Large intestine (tissue), 3 donors: ENCODE measurements around the gene LIPC. TPM values are rescaled to one million over a fixed set of nuclear protein-coding genes. Genes with fewer than 3 reads are reported as not detected.
A peak's percentile ranks its signal among the peaks of the same experiment; 100 is the strongest.

Source experiments
- DNase-seq, 2 donors: peaks; one replicate each; pipeline versions ENCODE4 v3.0.0 to v3.0.0-alpha.2; 2013
- H3K27ac ChIP-seq: one replicate; pipeline ENCODE4 v1.5.1; 2013; ENCODE audit warnings: low read length
- H3K27me3 ChIP-seq: 2 replicates; pipeline ENCODE4 v1.6.1; 2013; ENCODE audit warnings: low read length; ENCODE audit not compliant: control insufficient read depth, insufficient read depth
- H3K36me3 ChIP-seq: 2 replicates; pipeline ENCODE4 v1.6.1; 2013; ENCODE audit warnings: low read length; ENCODE audit not compliant: control insufficient read depth, insufficient read depth
- H3K4me1 ChIP-seq: one replicate; pipeline ENCODE4 v1.6.1; 2013; ENCODE audit warnings: low read length; ENCODE audit not compliant: control insufficient read depth, insufficient read depth
- H3K4me3 ChIP-seq: one replicate; pipeline ENCODE4 v1.5.1; 2013; ENCODE audit warnings: low read length
- H3K9me3 ChIP-seq: one replicate; pipeline ENCODE4 v1.6.1; 2013; ENCODE audit warnings: mild to moderate bottlenecking, low read depth, low read length, moderate library complexity; ENCODE audit not compliant: control insufficient read depth
- WGBS: methylation state at CpG from one replicate; pipeline ENCODE4 v1.1.5; 2013; ENCODE audit warnings: low lambda C conversion rate; ENCODE audit not compliant: insufficient coverage; 5-methylcytosine and 5-hydroxymethylcytosine counted together
- polyA plus RNA-seq: library from polyadenylated mRNA; unstranded; fragments of 120-200 nt; gene quantifications from one replicate; pipeline ENCODE4 v1.2.1, GENCODE V29; 2013

Gene LIPC
- polyA plus RNA-seq, 1 donor = 0.25 TPM

DNA sequence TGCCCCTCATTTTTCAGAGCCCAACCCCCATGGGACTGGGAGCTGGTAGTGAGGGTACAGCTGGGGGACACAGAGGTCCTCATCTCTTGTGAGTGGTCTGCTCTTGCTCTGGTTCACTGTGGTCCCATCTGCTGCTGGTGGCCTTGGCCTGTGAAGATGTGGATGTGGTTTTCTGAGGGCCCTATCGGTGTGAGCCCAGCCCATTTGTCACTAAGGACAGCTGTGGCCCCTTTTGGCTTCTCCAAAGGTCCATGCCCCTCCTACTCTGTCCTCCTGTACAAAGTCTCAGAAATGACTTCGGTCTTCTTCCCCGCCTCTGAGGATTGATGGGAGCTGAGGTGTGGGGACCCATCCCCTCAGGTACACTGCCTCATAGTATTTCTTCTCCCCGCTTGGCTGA lies 21.0 kb downstream of the LIPC start:
- Histone ChIP-seq H3K4me1 (peaks cover 12% of the 10 kb centered on the region), H3K27me3 (no peaks in the 10 kb centered on the region), H3K4me3 (no peak overlapping the region), H3K9me3 (no peaks in the 10 kb centered on the region), H3K36me3 (no peaks in the 10 kb centered on the region), H3K27ac (no peak overlapping the region)
- WGBS = no CpG with 5 or more reads among the region's 4 CpGs
- DNase-seq = no peak

GRCh38 chr15:58453931-58454793 lies 22.4 kb downstream of the LIPC start:
- Histone ChIP-seq H3K9me3 (no peaks in the 10 kb centered on the region), H3K27me3 (no peaks in the 10 kb centered on the region), H3K36me3 (no peaks in the 10 kb centered on the region), H3K4me1 (peaks cover 17% of the 10 kb centered on the region), H3K4me3 (no peak overlapping the region), H3K27ac (no peak overlapping the region)
- no peak for DNase-seq
- no CpG with 5 or more reads among the region's 5 CpGs for WGBS

DNA sequence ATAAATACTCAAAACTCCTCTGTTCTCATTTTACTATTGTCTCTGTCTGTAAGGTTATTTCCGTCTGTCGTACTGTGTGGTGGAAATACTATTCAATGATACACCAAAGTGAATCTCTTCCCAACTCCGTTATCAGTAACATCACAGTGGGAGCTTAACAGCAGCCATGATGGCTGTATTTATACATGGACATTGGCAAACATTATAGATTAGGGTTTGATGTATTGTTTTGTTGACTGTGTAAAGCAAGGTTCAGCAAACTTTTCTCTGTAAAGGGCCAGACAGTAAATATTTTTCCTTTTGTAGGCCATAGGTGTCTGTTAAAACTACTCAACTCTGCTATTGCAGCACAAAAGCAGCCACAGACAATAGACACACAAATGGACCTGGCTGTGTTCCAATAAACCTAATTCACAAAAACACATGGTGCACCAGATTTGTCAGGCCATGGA lies 23.2 kb downstream of the LIPC start:
- no peak for DNase-seq
- 93% methylated on average over 2 of the region's 3 CpGs for WGBS
- Histone ChIP-seq H3K27me3 (no peaks in the 10 kb centered on the region), H3K4me3 (no peak overlapping the region), H3K4me1 (peaks cover 24% of the 10 kb centered on the region), H3K36me3 (no peaks in the 10 kb centered on the region), H3K27ac (no peak overlapping the region), H3K9me3 (no peaks in the 10 kb centered on the region)

- DNase-seq = no peak
- Histone ChIP-seq H3K27ac (peak overlapping the region; percentile 18), H3K4me3 (no peak overlapping the region), H3K4me1 (peaks cover 41% of the 10 kb centered on the region), H3K9me3 (no peaks in the 10 kb centered on the region), H3K27me3 (no peaks in the 10 kb centered on the region), H3K36me3 (no peaks in the 10 kb centered on the region)
- WGBS = 71% methylated on average over 1 of the region's 7 CpGs
These were observed 25.7 kb downstream of the LIPC start for GRCh38 chr15:58457466-58457965.

DNA sequence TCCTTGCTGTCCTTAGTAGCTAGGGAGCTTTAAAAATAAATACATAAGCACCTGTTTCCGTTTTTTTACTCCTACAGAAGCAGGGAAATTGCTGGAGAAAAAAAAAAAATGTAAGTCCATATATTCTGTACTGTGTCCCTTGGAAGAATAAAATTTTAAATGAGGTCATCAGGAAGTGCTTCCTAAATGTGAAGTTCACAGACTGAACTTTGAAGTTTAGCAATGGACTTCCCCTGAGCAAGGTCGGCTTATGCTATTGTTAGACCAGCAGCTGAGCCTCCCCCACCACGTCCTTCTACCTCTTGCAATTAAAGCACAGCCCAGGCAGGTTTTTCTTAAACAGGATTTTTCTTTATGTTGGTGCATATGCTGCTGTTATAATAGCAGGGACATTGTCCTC lies 26.3 kb downstream of the LIPC start:
- Histone ChIP-seq H3K27ac (peak overlapping the region; percentile 18), H3K27me3 (no peaks in the 10 kb centered on the region), H3K9me3 (no peaks in the 10 kb centered on the region), H3K4me3 (no peak overlapping the region), H3K36me3 (no peaks in the 10 kb centered on the region), H3K4me1 (peaks cover 46% of the 10 kb centered on the region)
- DNase-seq = peak; percentile 69 to 87
- 17% methylated on average over 1 of the region's 3 CpGs for WGBS

- no peaks in the 10 kb centered on the region for H3K27me3 ChIP-seq
- H3K9me3 ChIP-seq = no peaks in the 10 kb centered on the region
- no peak overlapping the region for H3K4me3 ChIP-seq
- H3K27ac ChIP-seq = peak overlapping the region; percentile 18
- no peak for DNase-seq
- WGBS = no CpG with 5 or more reads among the region's 2 CpGs
- no peaks in the 10 kb centered on the region for H3K36me3 ChIP-seq
- H3K4me1 ChIP-seq = peaks cover 48% of the 10 kb centered on the region
These were observed 27.3 kb downstream of the LIPC start for GRCh38 chr15:58459045-58459444.

DNA sequence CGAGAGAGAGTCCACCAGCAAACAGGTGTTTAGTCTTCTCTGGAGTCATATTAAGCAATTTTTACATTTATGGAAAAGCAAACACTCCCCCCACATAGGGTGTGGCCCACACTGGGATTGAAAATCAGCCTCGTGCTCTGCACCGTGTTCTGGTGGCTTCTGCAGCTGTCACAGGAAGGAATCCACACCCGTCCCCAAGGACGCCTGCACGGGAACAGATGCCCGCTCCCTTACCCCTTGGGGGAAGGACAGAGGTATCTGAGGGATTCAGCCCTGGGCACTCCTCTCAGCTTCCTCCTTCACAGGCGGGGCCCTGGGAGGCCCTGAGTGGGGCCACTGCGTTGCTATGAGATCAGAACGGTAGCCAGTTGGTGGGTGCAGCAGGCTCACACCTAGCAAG lies 27.8 kb downstream of the LIPC start:
- peak overlapping the region; percentile 18 for H3K27ac ChIP-seq
- H3K27me3 ChIP-seq = no peaks in the 10 kb centered on the region
- H3K36me3 ChIP-seq = no peaks in the 10 kb centered on the region
- no CpG with 5 or more reads among the region's 10 CpGs for WGBS
- no peaks in the 10 kb centered on the region for H3K9me3 ChIP-seq
- DNase-seq = peak; percentile 65 to 87
- no peak overlapping the region for H3K4me3 ChIP-seq
- H3K4me1 ChIP-seq = peaks cover 48% of the 10 kb centered on the region

- peaks cover 48% of the 10 kb centered on the region for H3K4me1 ChIP-seq
- no peak overlapping the region for H3K4me3 ChIP-seq
- H3K36me3 ChIP-seq = no peaks in the 10 kb centered on the region
- 100% methylated on average over 2 of the region's 10 CpGs for WGBS
- DNase-seq = no peak
- no peaks in the 10 kb centered on the region for H3K27me3 ChIP-seq
- H3K27ac ChIP-seq = peak overlapping the region; percentile 18
- H3K9me3 ChIP-seq = no peaks in the 10 kb centered on the region
These were observed 28.5 kb downstream of the LIPC start for GRCh38 chr15:58460116-58460790.

- peaks cover 48% of the 10 kb centered on the region for H3K4me1 ChIP-seq
- no peaks in the 10 kb centered on the region for H3K27me3 ChIP-seq
- H3K4me3 ChIP-seq = no peak overlapping the region
- no CpG with 5 or more reads among the region's 3 CpGs for WGBS
- no peaks in the 10 kb centered on the region for H3K9me3 ChIP-seq
- H3K27ac ChIP-seq = no peak overlapping the region
- DNase-seq = no peak
- no peaks in the 10 kb centered on the region for H3K36me3 ChIP-seq
These were observed 29.1 kb downstream of the LIPC start for GRCh38 chr15:58460872-58461271.

- H3K27me3 ChIP-seq = no peaks in the 10 kb centered on the region
- no peak overlapping the region for H3K4me3 ChIP-seq
- peaks cover 50% of the 10 kb centered on the region for H3K4me1 ChIP-seq
- DNase-seq = peak; percentile 68 to 84
- no CpG with 5 or more reads among the region's 4 CpGs for WGBS
- no peaks in the 10 kb centered on the region for H3K9me3 ChIP-seq
- H3K27ac ChIP-seq = peak overlapping the region; percentile 21
- H3K36me3 ChIP-seq = no peaks in the 10 kb centered on the region
These were observed 30.8 kb downstream of the LIPC start for GRCh38 chr15:58462547-58462946.
